SK-N-SH (cell line): ENCODE data around the gene HOXB9.

Experiments used
- CTCF ChIP-seq: fragments of 200-600 bp; sonication (generic); IDR thresholded peaks from 2 replicates; pipeline ENCODE4 v1.6.1; 2017; ENCODE audit warnings: antibody characterized with exemption, mild to moderate bottlenecking, moderate library complexity
- ELF1 ChIP-seq: IDR thresholded peaks from 2 replicates; pipeline ENCODE4 v1.4.0; 2012
- EP300 ChIP-seq, 2 experiments: IDR thresholded peaks; 2 replicates each; pipeline versions ENCODE4 v1.4.0 to v1.6.1; 2012; ENCODE audit warnings: borderline replicate concordance in 1 of 2, low read depth in 1 of 2, low read length in 1 of 2
- EZH2phosphoT487 ChIP-seq: fragments of 200-600 bp; sonication (generic); IDR thresholded peaks from 2 replicates; pipeline ENCODE4 v1.6.1; 2017; ENCODE audit warnings: low read depth, mixed run types, mild to moderate bottlenecking, antibody characterized with exemption, moderate library complexity, borderline replicate concordance
- GABPA ChIP-seq: IDR thresholded peaks from 2 replicates; pipeline ENCODE4 v1.4.0; 2012; ENCODE audit warnings: low read depth, mild to moderate bottlenecking
- GATA2 ChIP-seq: sonication (generic); formaldehyde crosslinking; IDR thresholded peaks from 2 replicates; pipeline ENCODE4 v1.5.0; 2020; ENCODE audit warnings: mild to moderate bottlenecking, missing genetic modification reagents
- NRF1 ChIP-seq: IDR thresholded peaks from 2 replicates; pipeline ENCODE4 v1.6.1; 2012; ENCODE audit warnings: low read depth, mild to moderate bottlenecking, low read length
- POLR2AphosphoS5 ChIP-seq: IDR thresholded peaks from 2 replicates; pipeline ENCODE4 v1.6.1; 2012; ENCODE audit warnings: low read depth, low read length
- SIN3A ChIP-seq: IDR thresholded peaks from 2 replicates; pipeline ENCODE4 v1.6.1; 2012; ENCODE audit warnings: low read depth, mild to moderate bottlenecking, low read length, moderate library complexity, borderline replicate concordance
- TAF1 ChIP-seq: IDR thresholded peaks from 2 replicates; pipeline ENCODE4 v1.6.1; 2012; ENCODE audit warnings: low read depth, mild to moderate bottlenecking, low read length, moderate library complexity, borderline replicate concordance
- TF ChIP-seq, protein P1 (sequence below): fragments of 150-350 bp; IDR thresholded peaks from 2 replicates; pipeline ENCODE4 v1.6.1; 2017; ENCODE audit warnings: antibody characterized with exemption, low read length, low read depth, borderline replicate concordance
- TF ChIP-seq, protein P2 (sequence below): IDR thresholded peaks from 2 replicates; pipeline ENCODE4 v1.4.0; 2012; ENCODE audit warnings: low read depth, borderline replicate concordance
- TF ChIP-seq, protein P3 (sequence below): IDR thresholded peaks from 2 replicates; pipeline ENCODE4 v1.4.0; 2012; ENCODE audit warnings: low read depth

DNA sequence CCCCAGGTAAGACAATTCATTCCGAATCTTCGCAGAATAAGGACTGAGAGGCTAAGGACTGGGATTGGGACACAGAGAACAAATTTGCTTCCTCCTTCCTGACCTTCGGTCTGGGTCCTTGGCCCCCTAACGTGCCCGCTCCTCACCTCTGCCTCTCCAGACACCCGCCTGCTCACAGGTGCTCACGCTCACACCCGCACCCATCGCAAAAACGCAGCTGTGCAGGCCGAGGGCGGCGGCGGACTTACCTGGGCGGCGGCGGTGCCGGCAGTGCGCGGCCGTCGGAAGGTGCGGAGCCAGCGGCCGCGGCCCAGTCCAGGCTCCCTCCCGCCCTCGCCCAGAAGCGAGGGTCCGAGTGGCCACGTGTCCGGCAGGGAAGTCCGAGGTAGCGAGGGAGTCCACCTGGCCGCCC lies 7.1 kb upstream of the HOXB9 start:
- TF ChIP-seq EZH2phosphoT487 (no peak), CTCF (no peak), NRF1 (no peak), GATA2 (CRISPR knock-in tag) (no peak), EP300 (IDR thresholded peaks at IDR 0.05; ENCODE audit: borderline replicate concordance in 1 of 2, low read depth in 1 of 2, low read length in 1 of 2) (no peak), POLR2AphosphoS5 (no peak), GABPA (no peak), TAF1 (no peak), SIN3A (no peak), ELF1 (no peak)
- TF ChIP-seq, protein P1, sequence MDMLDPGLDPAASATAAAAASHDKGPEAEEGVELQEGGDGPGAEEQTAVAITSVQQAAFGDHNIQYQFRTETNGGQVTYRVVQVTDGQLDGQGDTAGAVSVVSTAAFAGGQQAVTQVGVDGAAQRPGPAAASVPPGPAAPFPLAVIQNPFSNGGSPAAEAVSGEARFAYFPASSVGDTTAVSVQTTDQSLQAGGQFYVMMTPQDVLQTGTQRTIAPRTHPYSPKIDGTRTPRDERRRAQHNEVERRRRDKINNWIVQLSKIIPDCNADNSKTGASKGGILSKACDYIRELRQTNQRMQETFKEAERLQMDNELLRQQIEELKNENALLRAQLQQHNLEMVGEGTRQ, result no peak
- TF ChIP-seq, protein P2, sequence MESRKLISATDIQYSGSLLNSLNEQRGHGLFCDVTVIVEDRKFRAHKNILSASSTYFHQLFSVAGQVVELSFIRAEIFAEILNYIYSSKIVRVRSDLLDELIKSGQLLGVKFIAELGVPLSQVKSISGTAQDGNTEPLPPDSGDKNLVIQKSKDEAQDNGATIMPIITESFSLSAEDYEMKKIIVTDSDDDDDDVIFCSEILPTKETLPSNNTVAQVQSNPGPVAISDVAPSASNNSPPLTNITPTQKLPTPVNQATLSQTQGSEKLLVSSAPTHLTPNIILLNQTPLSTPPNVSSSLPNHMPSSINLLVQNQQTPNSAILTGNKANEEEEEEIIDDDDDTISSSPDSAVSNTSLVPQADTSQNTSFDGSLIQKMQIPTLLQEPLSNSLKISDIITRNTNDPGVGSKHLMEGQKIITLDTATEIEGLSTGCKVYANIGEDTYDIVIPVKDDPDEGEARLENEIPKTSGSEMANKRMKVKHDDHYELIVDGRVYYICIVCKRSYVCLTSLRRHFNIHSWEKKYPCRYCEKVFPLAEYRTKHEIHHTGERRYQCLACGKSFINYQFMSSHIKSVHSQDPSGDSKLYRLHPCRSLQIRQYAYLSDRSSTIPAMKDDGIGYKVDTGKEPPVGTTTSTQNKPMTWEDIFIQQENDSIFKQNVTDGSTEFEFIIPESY, result no peak
- TF ChIP-seq, protein P3, sequence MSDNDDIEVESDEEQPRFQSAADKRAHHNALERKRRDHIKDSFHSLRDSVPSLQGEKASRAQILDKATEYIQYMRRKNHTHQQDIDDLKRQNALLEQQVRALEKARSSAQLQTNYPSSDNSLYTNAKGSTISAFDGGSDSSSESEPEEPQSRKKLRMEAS, result no peak
